DOHH2 (cell line): ENCODE measurements around the gene NAV2.

Experiments
- EZH2phosphoT487 ChIP-seq: fragments of 200-600 bp; sonication (generic); IDR thresholded peaks from 2 replicates; pipeline ENCODE4 v1.6.1; 2017; ENCODE audit warnings: borderline replicate concordance, mild to moderate bottlenecking, antibody characterized with exemption, low read length, moderate library complexity, mixed read lengths
- TF ChIP-seq, protein P1 (sequence below): fragments of 200-600 bp; sonication (generic); IDR thresholded peaks from one replicate; pipeline ENCODE4 v1.5.1; 2014; ENCODE audit warnings: antibody characterized with exemption, mild to moderate bottlenecking, low read depth, low read length; ENCODE audit not compliant: poor library complexity, severe bottlenecking

DNA sequence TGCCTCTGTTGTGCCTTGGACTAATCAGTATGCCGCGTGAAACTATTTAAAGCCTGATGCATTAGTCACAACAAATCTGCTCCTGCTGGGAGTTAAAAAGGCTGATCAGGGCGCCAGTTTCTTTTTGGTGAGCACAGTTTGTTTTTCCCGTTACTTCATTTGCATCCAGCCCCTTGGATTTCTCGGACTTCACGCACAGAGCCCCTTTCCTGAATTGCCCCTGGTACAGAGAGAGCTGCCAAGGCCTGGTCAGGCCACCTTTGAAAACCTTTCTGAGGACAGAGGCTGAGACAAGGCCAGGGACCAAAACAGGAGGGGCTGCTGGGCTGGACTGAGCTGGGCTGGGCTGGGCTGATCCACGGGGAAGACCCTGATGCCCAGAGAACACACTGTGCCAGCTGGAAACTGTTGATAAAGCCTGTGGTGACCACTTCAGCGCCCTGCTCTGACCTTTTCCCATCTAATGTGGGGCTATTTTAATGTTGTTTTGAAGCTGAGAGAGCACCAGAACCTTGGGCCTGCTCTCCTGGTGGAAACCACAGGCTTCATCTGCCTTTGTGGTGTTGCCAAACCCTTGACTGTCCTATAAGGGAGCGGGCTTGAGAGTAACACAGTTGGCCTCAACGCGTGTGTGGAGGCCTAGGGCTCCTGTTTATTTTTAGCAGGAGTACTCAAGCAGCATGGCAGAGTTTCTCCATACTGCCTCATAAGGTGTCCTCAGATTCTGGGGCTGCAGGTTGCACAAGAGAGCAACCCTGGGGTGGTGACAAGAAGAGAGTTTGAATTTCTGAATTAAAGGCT is 44.2 kb downstream of the NAV2 start:
- TF ChIP-seq EZH2phosphoT487, result no peak
- TF ChIP-seq, protein P1, sequence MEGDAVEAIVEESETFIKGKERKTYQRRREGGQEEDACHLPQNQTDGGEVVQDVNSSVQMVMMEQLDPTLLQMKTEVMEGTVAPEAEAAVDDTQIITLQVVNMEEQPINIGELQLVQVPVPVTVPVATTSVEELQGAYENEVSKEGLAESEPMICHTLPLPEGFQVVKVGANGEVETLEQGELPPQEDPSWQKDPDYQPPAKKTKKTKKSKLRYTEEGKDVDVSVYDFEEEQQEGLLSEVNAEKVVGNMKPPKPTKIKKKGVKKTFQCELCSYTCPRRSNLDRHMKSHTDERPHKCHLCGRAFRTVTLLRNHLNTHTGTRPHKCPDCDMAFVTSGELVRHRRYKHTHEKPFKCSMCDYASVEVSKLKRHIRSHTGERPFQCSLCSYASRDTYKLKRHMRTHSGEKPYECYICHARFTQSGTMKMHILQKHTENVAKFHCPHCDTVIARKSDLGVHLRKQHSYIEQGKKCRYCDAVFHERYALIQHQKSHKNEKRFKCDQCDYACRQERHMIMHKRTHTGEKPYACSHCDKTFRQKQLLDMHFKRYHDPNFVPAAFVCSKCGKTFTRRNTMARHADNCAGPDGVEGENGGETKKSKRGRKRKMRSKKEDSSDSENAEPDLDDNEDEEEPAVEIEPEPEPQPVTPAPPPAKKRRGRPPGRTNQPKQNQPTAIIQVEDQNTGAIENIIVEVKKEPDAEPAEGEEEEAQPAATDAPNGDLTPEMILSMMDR, result no peak
